ENCODE results near the gene MAN1B1.

The MAN1B1 gene

DNA sequence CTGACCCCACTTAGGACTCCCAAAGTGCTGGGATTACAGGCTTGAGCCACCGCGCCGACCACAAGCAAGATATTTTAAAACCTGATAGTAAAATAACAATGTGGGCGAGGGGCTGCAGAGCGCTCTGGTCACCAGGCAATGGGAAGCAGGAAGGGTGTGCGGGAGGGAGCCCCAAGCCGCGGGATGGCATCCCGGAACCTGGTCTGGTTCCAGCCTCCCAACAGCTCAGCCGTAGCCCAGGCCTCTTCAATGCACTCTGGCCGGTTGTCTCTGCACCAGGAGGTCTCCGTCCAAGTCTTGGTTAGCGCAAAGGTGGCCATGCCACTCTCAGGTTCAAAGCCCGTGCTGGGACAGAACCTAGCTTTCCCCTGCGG, 10.2 kb upstream of the MAN1B1 start:
- H3K27ac ChIP-seq (ENCODE audit: insufficient read depth in 1 of 2, low read depth in 1 of 2, low read length in 2 of 2, poor library complexity in 1 of 2, severe bottlenecking in 2 of 2): no peak overlapping the region
- H3K9me3 ChIP-seq (ENCODE audit: control extremely low read depth in 1 of 5, control insufficient read depth in 4 of 5, insufficient read depth in 2 of 5, low read depth in 1 of 5, low read length in 4 of 5): no peaks in the 10 kb centered on the region
- H3K27me3 ChIP-seq (replicated peaks in 2 of 5; ENCODE audit: control insufficient read depth in 4 of 5, insufficient read depth in 5 of 5, low read length in 4 of 5): no peaks in the 10 kb centered on the region
- DNase-seq: no peak
- H3K4me1 ChIP-seq (ENCODE audit: control extremely low read depth in 1 of 4, control insufficient read depth in 4 of 4, insufficient read depth in 4 of 4, low read length in 3 of 4): peaks cover 0 to 30% (median 17%) of the 10 kb centered on the region in 4 experiments
- POLR2A ChIA-PET: no interaction called here
- CTCF ChIA-PET: interaction anchor here (0.8 to 2.8 kb wide), 3 partner anchors 8 to 13 kb away, joined by 3 to 11 read pairs (median 4); no protein-coding TSS in a partner anchor
- H3K36me3 ChIP-seq (ENCODE audit: control insufficient read depth in 4 of 4, insufficient read depth in 4 of 4, low read length in 3 of 4): peaks cover 0 to 27% (median 14%) of the 10 kb centered on the region in 4 experiments
- WGBS (ENCODE audit: insufficient coverage): 59% methylated on average over 12 of the region's 15 CpGs
- peak overlapping the region in 6 of 7 experiments; percentile 13 to 86 (median 54) for H3K4me3 ChIP-seq (ENCODE audit: control insufficient read depth in 1 of 7, extremely low read depth in 1 of 7, insufficient read depth in 4 of 7, low read depth in 2 of 7, low read length in 6 of 7)

- Histone ChIP-seq H3K36me3 (ENCODE audit: control insufficient read depth in 4 of 4, insufficient read depth in 4 of 4, low read length in 3 of 4) (peaks cover 0 to 33% (median 17%) of the 10 kb centered on the region in 4 experiments), H3K4me1 (ENCODE audit: control extremely low read depth in 1 of 4, control insufficient read depth in 4 of 4, insufficient read depth in 4 of 4, low read length in 3 of 4) (peaks cover 0 to 28% (median 17%) of the 10 kb centered on the region in 4 experiments), H3K4me3 (ENCODE audit: control insufficient read depth in 1 of 7, extremely low read depth in 1 of 7, insufficient read depth in 4 of 7, low read depth in 2 of 7, low read length in 6 of 7) (peak within 1 kb of the TSS; percentile 59 to 86 (median 68)), H3K27ac (ENCODE audit: insufficient read depth in 1 of 2, low read depth in 1 of 2, low read length in 2 of 2, poor library complexity in 1 of 2, severe bottlenecking in 2 of 2) (no peak within 1 kb of the TSS), H3K9me3 (ENCODE audit: control extremely low read depth in 1 of 5, control insufficient read depth in 4 of 5, insufficient read depth in 2 of 5, low read depth in 1 of 5, low read length in 4 of 5) (no peaks in the 10 kb centered on the region), H3K27me3 (replicated peaks in 2 of 5; ENCODE audit: control insufficient read depth in 4 of 5, insufficient read depth in 5 of 5, low read length in 4 of 5) (no peaks in the 10 kb centered on the region)
- POLR2A ChIA-PET: interaction anchor here (0.5 kb wide), 1 partner anchor 305 kb away, joined by 6 read pairs; no protein-coding TSS in a partner anchor
- WGBS (ENCODE audit: insufficient coverage): 1% methylated on average over 43 of the region's 87 CpGs
- DNase-seq: peak in 2 of 3 donors; percentile 45 to 61
- CTCF ChIA-PET: interaction anchor here (0.8 to 2.8 kb wide), 3 partner anchors 9 to 13 kb away, joined by 3 to 11 read pairs (median 4); no protein-coding TSS in a partner anchor
These were observed 9.6 kb upstream of the MAN1B1 start, which contains the start of gene UAP1L1 for GRCh38 chr9:137077010-137077747. Gene UAP1L1, plus strand, starts transcription at chr9:137077517. Its CDS starts 16 bp downstream, at chr9:137077533.

GRCh38 chr9:137077758-137078693, 8.8 kb upstream of the MAN1B1 start:
- ChIA-PET POLR2A (interaction anchor here (0.5 kb wide), 1 partner anchor 306 kb away, joined by 6 read pairs; no protein-coding TSS in a partner anchor), CTCF (interaction anchor here (0.9 to 2.8 kb wide), 2 partner anchors 10 to 12 kb away, joined by 3 to 11 read pairs; no protein-coding TSS in a partner anchor)
- Histone ChIP-seq H3K27ac (ENCODE audit: insufficient read depth in 1 of 2, low read depth in 1 of 2, low read length in 2 of 2, poor library complexity in 1 of 2, severe bottlenecking in 2 of 2) (no peak overlapping the region), H3K4me3 (ENCODE audit: control insufficient read depth in 1 of 7, extremely low read depth in 1 of 7, insufficient read depth in 4 of 7, low read depth in 2 of 7, low read length in 6 of 7) (peak overlapping the region; percentile 59 to 86 (median 68)), H3K4me1 (ENCODE audit: control extremely low read depth in 1 of 4, control insufficient read depth in 4 of 4, insufficient read depth in 4 of 4, low read length in 3 of 4) (peaks cover 0 to 25% (median 17%) of the 10 kb centered on the region in 4 experiments), H3K9me3 (ENCODE audit: control extremely low read depth in 1 of 5, control insufficient read depth in 4 of 5, insufficient read depth in 2 of 5, low read depth in 1 of 5, low read length in 4 of 5) (no peaks in the 10 kb centered on the region), H3K27me3 (replicated peaks in 2 of 5; ENCODE audit: control insufficient read depth in 4 of 5, insufficient read depth in 5 of 5, low read length in 4 of 5) (no peaks in the 10 kb centered on the region), H3K36me3 (ENCODE audit: control insufficient read depth in 4 of 4, insufficient read depth in 4 of 4, low read length in 3 of 4) (peaks cover 0 to 41% (median 21%) of the 10 kb centered on the region in 4 experiments)
- peak in 2 of 3 donors; percentile 48 to 61 for DNase-seq
- WGBS (ENCODE audit: insufficient coverage): 23% methylated on average over 68 of the region's 76 CpGs

DNA sequence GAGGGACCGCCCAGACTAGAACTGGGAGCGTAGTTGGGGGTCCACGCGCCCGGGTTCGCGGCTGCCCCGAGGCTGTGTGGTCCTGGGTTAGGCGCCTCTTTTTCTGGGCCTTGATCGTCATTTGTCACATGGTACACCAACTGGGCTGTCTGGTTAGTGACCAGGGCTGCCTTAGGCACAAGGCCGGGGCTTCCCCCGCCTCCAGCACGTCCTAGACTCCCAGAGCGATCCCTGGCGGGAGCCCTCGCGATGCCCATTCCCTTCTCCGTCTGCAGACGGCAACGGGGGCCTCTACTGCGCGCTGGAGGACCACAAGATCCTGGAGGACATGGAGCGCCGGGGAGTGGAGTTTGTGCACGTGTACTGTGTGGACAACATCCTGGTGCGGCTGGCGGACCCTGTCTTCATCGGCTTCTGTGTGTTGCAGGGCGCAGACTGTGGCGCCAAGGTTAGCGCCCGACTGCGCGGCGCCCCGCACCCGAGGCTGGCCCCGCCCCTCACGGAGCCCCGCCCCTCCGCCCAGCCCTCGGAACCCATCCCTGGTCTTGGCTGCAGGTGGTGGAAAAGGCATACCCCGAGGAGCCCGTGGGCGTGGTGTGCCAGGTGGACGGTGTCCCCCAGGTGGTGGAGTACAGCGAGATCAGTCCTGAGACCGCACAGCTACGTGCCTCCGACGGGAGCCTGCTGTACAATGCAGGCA, 7.9 kb upstream of the MAN1B1 start:
- peak overlapping the region in 4 of 7 experiments; percentile 59 to 86 (median 76) for H3K4me3 ChIP-seq (ENCODE audit: control insufficient read depth in 1 of 7, extremely low read depth in 1 of 7, insufficient read depth in 4 of 7, low read depth in 2 of 7, low read length in 6 of 7)
- WGBS (ENCODE audit: insufficient coverage): 93% methylated on average over 41 of the region's 51 CpGs
- ChIA-PET CTCF (interaction anchor here (2.8 kb wide), 1 partner anchor 11 kb away, joined by 11 read pairs; no protein-coding TSS in a partner anchor), POLR2A (no interaction called here)
- H3K4me1 ChIP-seq (ENCODE audit: control extremely low read depth in 1 of 4, control insufficient read depth in 4 of 4, insufficient read depth in 4 of 4, low read length in 3 of 4): peaks cover 0 to 17% (median 16%) of the 10 kb centered on the region in 4 experiments
- no peaks in the 10 kb centered on the region for H3K9me3 ChIP-seq (ENCODE audit: control extremely low read depth in 1 of 5, control insufficient read depth in 4 of 5, insufficient read depth in 2 of 5, low read depth in 1 of 5, low read length in 4 of 5)
- peaks cover 0 to 49% (median 27%) of the 10 kb centered on the region in 4 experiments for H3K36me3 ChIP-seq (ENCODE audit: control insufficient read depth in 4 of 4, insufficient read depth in 4 of 4, low read length in 3 of 4)
- no peak overlapping the region for H3K27ac ChIP-seq (ENCODE audit: insufficient read depth in 1 of 2, low read depth in 1 of 2, low read length in 2 of 2, poor library complexity in 1 of 2, severe bottlenecking in 2 of 2)
- no peaks in the 10 kb centered on the region for H3K27me3 ChIP-seq (replicated peaks in 2 of 5; ENCODE audit: control insufficient read depth in 4 of 5, insufficient read depth in 5 of 5, low read length in 4 of 5)
- no peak for DNase-seq

DNA sequence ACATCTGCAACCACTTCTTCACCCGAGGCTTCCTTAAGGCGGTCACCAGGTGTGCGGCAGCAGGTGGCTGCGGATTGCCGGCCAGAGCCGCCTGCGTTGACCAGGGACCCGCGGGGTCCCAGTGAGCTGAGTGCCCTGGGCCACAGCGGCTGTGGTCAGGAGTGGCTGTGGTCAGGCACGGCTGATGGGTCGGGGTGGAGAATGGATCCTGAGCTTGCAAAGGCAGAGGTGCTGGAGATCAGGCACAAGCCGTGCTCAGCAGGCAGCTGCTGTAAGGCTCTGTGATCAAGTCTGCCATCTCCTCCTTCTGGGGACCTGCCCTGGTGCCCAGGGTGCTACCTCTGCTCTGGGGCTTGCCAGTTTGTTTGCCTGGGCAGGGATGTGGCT, 7.4 kb upstream of the MAN1B1 start:
- ChIA-PET CTCF (no interaction called here), POLR2A (no interaction called here)
- H3K4me1 ChIP-seq (ENCODE audit: control extremely low read depth in 1 of 4, control insufficient read depth in 4 of 4, insufficient read depth in 4 of 4, low read length in 3 of 4): peaks cover 0 to 17% (median 16%) of the 10 kb centered on the region in 4 experiments
- WGBS (ENCODE audit: insufficient coverage): 92% methylated on average over 13 of the region's 13 CpGs
- H3K27ac ChIP-seq (ENCODE audit: insufficient read depth in 1 of 2, low read depth in 1 of 2, low read length in 2 of 2, poor library complexity in 1 of 2, severe bottlenecking in 2 of 2): no peak overlapping the region
- peaks cover 0 to 51% (median 28%) of the 10 kb centered on the region in 4 experiments for H3K36me3 ChIP-seq (ENCODE audit: control insufficient read depth in 4 of 4, insufficient read depth in 4 of 4, low read length in 3 of 4)
- no peak overlapping the region for H3K4me3 ChIP-seq (ENCODE audit: control insufficient read depth in 1 of 7, extremely low read depth in 1 of 7, insufficient read depth in 4 of 7, low read depth in 2 of 7, low read length in 6 of 7)
- no peaks in the 10 kb centered on the region for H3K9me3 ChIP-seq (ENCODE audit: control extremely low read depth in 1 of 5, control insufficient read depth in 4 of 5, insufficient read depth in 2 of 5, low read depth in 1 of 5, low read length in 4 of 5)
- no peak for DNase-seq
- no peaks in the 10 kb centered on the region for H3K27me3 ChIP-seq (replicated peaks in 2 of 5; ENCODE audit: control insufficient read depth in 4 of 5, insufficient read depth in 5 of 5, low read length in 4 of 5)
